ENCODE measurements around the gene SOX5. TPM values are rescaled to one million over a fixed set of nuclear protein-coding genes. Genes with fewer than 3 reads are reported as not detected.
"Not testable (repeated sequence)": the region's sequence is repeated elsewhere in the genome, so short reads cannot be mapped to it uniquely, and the experiment has no call there.

The SOX5 gene
- total RNA-seq, 2 experiments from 2014 or later: 0.88 to 1.1 TPM

- ATAC-seq (no peak), DNase-seq (no peak)
- Mint-ChIP-seq H3K4me3 (no peak overlapping the region), H3K27ac (no peak overlapping the region), H3K27me3 (no peaks in the 10 kb centered on the region), H3K36me3 (ENCODE audit: low read depth) (no peaks in the 10 kb centered on the region), H3K4me1 (no peaks in the 10 kb centered on the region), H3K9me3 (ENCODE audit: low read depth) (peaks cover 4% of the 10 kb centered on the region)
- CTCF ChIA-PET: no interaction called here
- POLR2A ChIA-PET: no interaction called here
- intact Hi-C loops (cut with DNase I, micrococcal nuclease): no loop called here
Measured at GRCh38 chr12:23523339-23523738, 426.1 kb downstream of the SOX5 start.

- H3K36me3 Mint-ChIP-seq (ENCODE audit: low read depth); H3K9me3 Mint-ChIP-seq (ENCODE audit: low read depth); DNase-seq; H3K4me3 Mint-ChIP-seq; ATAC-seq; H3K27me3 Mint-ChIP-seq; POLR2A ChIA-PET; H3K27ac Mint-ChIP-seq; H3K4me1 Mint-ChIP-seq; intact Hi-C loops (cut with DNase I, micrococcal nuclease); CTCF ChIA-PET: not testable (repeated sequence)
Measured at GRCh38 chr12:23519444-23519843, 430.0 kb downstream of the SOX5 start.

- intact Hi-C loops (cut with DNase I, micrococcal nuclease): not testable (repeated sequence)
Measured at GRCh38 chr12:23515785-23516184, 433.7 kb downstream of the SOX5 start.

DNA sequence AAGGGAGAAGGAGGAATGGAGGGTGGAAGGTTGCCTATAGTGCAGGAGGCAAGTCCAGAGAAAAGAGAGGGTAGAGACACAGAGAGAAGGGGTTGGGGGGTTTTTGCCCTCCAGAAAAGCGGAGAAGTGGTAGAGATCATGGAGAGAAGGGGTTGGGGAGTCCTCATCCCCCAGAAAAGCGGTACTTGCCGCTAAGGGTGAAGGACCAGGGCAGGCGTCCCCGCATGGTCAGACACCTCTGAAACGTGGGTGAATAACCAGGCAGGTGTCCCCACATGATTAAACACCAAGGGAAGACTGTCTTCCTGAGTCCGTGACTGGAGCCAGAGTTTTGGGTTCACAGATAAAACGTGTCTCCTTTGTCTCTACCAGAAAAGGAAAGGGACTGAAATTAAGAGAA lies 439.0 kb downstream of the SOX5 start:
- Mint-ChIP-seq H3K36me3 (ENCODE audit: low read depth) (no peaks in the 10 kb centered on the region), H3K4me3 (no peak overlapping the region), H3K27me3 (no peaks in the 10 kb centered on the region), H3K27ac (no peak overlapping the region), H3K4me1 (no peaks in the 10 kb centered on the region), H3K9me3 (ENCODE audit: low read depth) (peaks cover 12% of the 10 kb centered on the region)
- no peak for ATAC-seq
- POLR2A ChIA-PET: no interaction called here
- intact Hi-C loops (cut with DNase I, micrococcal nuclease): no loop called here
- no peak for DNase-seq
- CTCF ChIA-PET: no interaction called here

More at GRCh38 chr12:23515785-23516184, 433.7 kb downstream of the SOX5 start:
- H3K36me3 Mint-ChIP-seq (ENCODE audit: low read depth); H3K27me3 Mint-ChIP-seq; H3K4me1 Mint-ChIP-seq; DNase-seq; CTCF ChIA-PET; H3K4me3 Mint-ChIP-seq; H3K27ac Mint-ChIP-seq; ATAC-seq; POLR2A ChIA-PET: not testable (repeated sequence)
- peaks cover 16% of the 10 kb centered on the region for H3K9me3 Mint-ChIP-seq (ENCODE audit: low read depth)

DNA sequence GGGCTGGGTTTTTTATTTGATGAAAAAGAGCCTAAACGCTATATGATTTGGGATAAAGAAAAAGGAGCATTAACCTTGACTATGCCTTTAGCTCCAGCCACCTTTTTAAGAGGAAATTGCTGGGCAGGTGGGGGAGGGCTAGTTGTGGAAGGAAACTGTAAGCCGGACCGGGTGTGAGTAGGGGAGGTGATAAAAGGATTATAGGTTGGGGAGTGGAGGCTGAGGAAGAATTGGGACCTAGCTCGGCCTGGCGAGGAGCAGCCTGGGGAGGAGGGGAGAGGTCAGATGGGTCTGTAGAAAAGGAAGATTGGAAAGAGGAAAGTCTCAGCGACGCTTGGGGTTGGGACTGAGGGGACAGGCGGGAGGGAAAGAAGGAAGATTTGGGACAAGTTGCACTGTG lies 439.6 kb downstream of the SOX5 start:
- H3K27ac Mint-ChIP-seq; H3K36me3 Mint-ChIP-seq (ENCODE audit: low read depth); H3K4me1 Mint-ChIP-seq; H3K4me3 Mint-ChIP-seq; ATAC-seq; CTCF ChIA-PET; POLR2A ChIA-PET; intact Hi-C loops (cut with DNase I, micrococcal nuclease); DNase-seq; H3K27me3 Mint-ChIP-seq: not testable (repeated sequence)
- H3K9me3 Mint-ChIP-seq (ENCODE audit: low read depth): peaks cover 12% of the 10 kb centered on the region

DNA sequence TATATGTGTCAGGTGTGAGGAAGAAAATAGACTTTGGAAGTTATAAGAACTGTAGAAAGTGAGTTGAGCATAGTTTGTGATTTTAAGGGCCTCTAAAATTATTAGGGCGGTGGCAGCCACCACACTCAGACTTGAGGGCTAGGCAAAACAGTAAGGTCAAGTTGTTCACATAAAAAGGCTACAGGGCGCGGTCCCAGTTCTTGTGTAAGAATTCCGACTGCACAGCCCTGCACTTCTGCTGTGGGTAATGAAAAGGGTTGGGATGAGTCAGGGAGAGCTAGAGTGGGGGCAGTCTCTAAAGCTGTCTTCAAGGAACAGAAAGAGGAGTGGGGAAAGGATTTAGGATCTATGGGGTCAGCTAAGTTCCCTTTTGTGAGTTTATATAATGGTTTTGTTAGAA lies 441.7 kb downstream of the SOX5 start:
- H3K4me1 Mint-ChIP-seq; H3K9me3 Mint-ChIP-seq (ENCODE audit: low read depth); H3K27ac Mint-ChIP-seq; CTCF ChIA-PET; ATAC-seq; POLR2A ChIA-PET; DNase-seq; H3K27me3 Mint-ChIP-seq; H3K4me3 Mint-ChIP-seq; intact Hi-C loops (cut with DNase I, micrococcal nuclease); H3K36me3 Mint-ChIP-seq (ENCODE audit: low read depth): not testable (repeated sequence)

- H3K27ac Mint-ChIP-seq; H3K4me3 Mint-ChIP-seq; H3K9me3 Mint-ChIP-seq (ENCODE audit: low read depth); DNase-seq; ATAC-seq; H3K27me3 Mint-ChIP-seq; intact Hi-C loops (cut with DNase I, micrococcal nuclease); CTCF ChIA-PET; H3K36me3 Mint-ChIP-seq (ENCODE audit: low read depth); H3K4me1 Mint-ChIP-seq; POLR2A ChIA-PET: not testable (repeated sequence)
Measured at GRCh38 chr12:23505736-23506135, 443.7 kb downstream of the SOX5 start.

- ChIA-PET POLR2A (no interaction called here), CTCF (no interaction called here)
- Mint-ChIP-seq H3K36me3 (ENCODE audit: low read depth) (no peaks in the 10 kb centered on the region), H3K4me1 (no peaks in the 10 kb centered on the region), H3K27me3 (no peaks in the 10 kb centered on the region), H3K9me3 (ENCODE audit: low read depth) (peaks cover 3% of the 10 kb centered on the region), H3K27ac (no peak overlapping the region), H3K4me3 (no peak overlapping the region)
- DNase-seq (no peak), ATAC-seq (no peak)
- intact Hi-C loops (cut with DNase I, micrococcal nuclease): no loop called here
Measured at GRCh38 chr12:23504641-23505399, 444.6 kb downstream of the SOX5 start.

DNA sequence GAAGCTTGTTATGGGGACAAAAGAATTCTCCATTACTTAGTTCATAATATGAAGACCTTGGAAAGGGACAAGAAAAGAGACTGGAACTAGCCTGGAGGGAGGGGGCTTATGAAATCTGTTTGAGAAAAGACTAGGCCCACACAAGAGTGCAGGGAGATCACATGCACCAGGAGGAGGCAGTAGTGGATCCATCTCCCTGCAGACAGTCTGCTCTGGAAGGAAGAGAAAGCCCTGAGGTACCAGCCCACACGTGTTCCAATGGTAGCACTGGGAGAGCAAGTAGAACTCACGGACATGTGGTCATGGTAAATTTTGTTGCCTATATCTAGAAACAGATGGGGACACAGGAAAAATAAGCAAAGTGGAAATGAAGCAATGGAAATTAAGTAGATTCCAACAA lies 445.4 kb downstream of the SOX5 start:
- intact Hi-C loops (cut with DNase I, micrococcal nuclease): no loop called here
- H3K9me3 Mint-ChIP-seq (ENCODE audit: low read depth): peaks cover 3% of the 10 kb centered on the region
- H3K27ac Mint-ChIP-seq: no peak overlapping the region

GRCh38 chr12:23503544-23503943 lies 445.9 kb downstream of the SOX5 start:
- no peak overlapping the region for H3K4me3 Mint-ChIP-seq
- intact Hi-C loops (cut with DNase I, micrococcal nuclease): no loop called here
- H3K4me1 Mint-ChIP-seq: no peaks in the 10 kb centered on the region
- no peak for ATAC-seq
- peaks cover 3% of the 10 kb centered on the region for H3K9me3 Mint-ChIP-seq (ENCODE audit: low read depth)
- H3K27me3 Mint-ChIP-seq: no peaks in the 10 kb centered on the region
- DNase-seq: no peak
- no peaks in the 10 kb centered on the region for H3K36me3 Mint-ChIP-seq (ENCODE audit: low read depth)
- ChIA-PET CTCF (interaction anchor here (1.0 kb wide), 1 partner anchor 51 kb away, joined by 3 read pairs; no protein-coding TSS in a partner anchor), POLR2A (no interaction called here)
- H3K27ac Mint-ChIP-seq: no peak overlapping the region

More for the DNA sequence above, 445.4 kb downstream of the SOX5 start:
- ChIA-PET POLR2A (no interaction called here), CTCF (interaction anchor here (1.0 kb wide), 1 partner anchor 52 kb away, joined by 3 read pairs; no protein-coding TSS in a partner anchor)
- Mint-ChIP-seq H3K27me3 (no peaks in the 10 kb centered on the region), H3K36me3 (ENCODE audit: low read depth) (no peaks in the 10 kb centered on the region), H3K4me3 (no peak overlapping the region), H3K4me1 (no peaks in the 10 kb centered on the region)
- DNase-seq (no peak), ATAC-seq (no peak)

DNA sequence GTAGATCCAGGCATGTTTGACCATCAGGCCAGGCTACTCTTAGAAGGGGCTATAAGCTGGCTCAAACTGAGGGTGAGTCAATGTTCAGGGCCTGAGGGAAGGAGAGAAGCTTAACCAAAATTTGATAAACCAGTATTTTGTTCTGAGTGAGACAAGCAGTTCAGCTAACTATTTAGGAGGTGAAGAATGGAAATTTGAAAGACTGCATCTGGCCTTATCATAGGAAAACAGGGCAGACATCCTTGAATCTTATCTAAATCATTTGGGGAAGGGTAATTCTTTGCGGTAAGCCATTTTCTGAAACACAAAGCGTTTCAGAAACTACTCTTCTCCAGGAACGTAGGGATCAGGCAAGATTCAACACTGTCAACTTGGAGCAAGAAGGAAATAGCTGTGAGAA lies 447.2 kb downstream of the SOX5 start:
- intact Hi-C loops (cut with DNase I, micrococcal nuclease): no loop called here
- Mint-ChIP-seq H3K4me3 (no peak overlapping the region), H3K4me1 (no peaks in the 10 kb centered on the region), H3K36me3 (ENCODE audit: low read depth) (no peaks in the 10 kb centered on the region), H3K27ac (no peak overlapping the region), H3K27me3 (no peaks in the 10 kb centered on the region), H3K9me3 (ENCODE audit: low read depth) (peaks cover 4% of the 10 kb centered on the region)
- ChIA-PET POLR2A (no interaction called here), CTCF (no interaction called here)
- ATAC-seq (no peak), DNase-seq (no peak)

DNA sequence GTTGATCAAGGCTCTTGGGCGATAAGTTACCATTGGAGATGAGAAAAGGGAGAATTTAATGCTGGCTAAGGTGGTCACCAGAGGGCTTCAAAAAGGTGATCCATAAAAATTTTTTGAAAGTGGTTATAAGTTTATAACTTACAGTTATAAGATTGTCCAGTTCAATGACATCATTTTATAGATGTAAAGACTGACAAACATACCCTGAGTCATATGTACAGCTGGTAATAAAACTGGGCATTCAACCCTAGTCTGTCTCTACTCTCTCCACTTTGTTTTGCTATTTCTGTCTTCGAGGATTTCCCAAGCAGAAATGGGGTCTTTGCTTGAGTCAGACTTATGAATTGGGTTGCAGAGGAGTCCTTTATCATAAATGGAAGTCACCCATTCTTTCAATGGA lies 454.0 kb downstream of the SOX5 start:
- intact Hi-C loops (cut with DNase I, micrococcal nuclease): no loop called here
- no peak for ATAC-seq
- H3K9me3 Mint-ChIP-seq (ENCODE audit: low read depth): peaks cover 7% of the 10 kb centered on the region

More for the DNA sequence above, 454.0 kb downstream of the SOX5 start:
- ChIA-PET CTCF (no interaction called here), POLR2A (no interaction called here)
- no peaks in the 10 kb centered on the region for H3K27me3 Mint-ChIP-seq
- no peak for DNase-seq
- no peaks in the 10 kb centered on the region for H3K4me1 Mint-ChIP-seq
- H3K4me3 Mint-ChIP-seq: no peak overlapping the region
- no peak overlapping the region for H3K27ac Mint-ChIP-seq
- no peaks in the 10 kb centered on the region for H3K36me3 Mint-ChIP-seq (ENCODE audit: low read depth)

Data from activated CD4-positive, alpha-beta T cell treated with anti-CD3 and anti-CD28 coated beads for 36 hours (primary cell).